ENCODE results near the gene CAPN11.

GRCh38 chr6:44179072-44179536 is 20.5 kb downstream of the CAPN11 start:
- TF ChIP-seq CTCF (IDR thresholded peaks at IDR 0.05) (no peak), EP300 (IDR thresholded peaks at IDR 0.05) (no peak), POLR2A (IDR thresholded peaks at IDR 0.05) (no peak)
